H1 (cell line): Measurements from ENCODE around the gene NFATC1. TPM values are rescaled to one million over a fixed set of nuclear protein-coding genes. Genes with fewer than 3 reads are reported as not detected.

Experiments
- CTCF ChIA-PET: fragments of 300-600 bp; sonication (Branson Sonifier 250); formaldehyde crosslinking; loops from one replicate; lab custom pipeline; 2021; ENCODE audit not compliant: partially characterized antibody; lab: Charles Lee
- POLR2A ChIA-PET: fragments of 300-600 bp; sonication (Branson Sonifier 250); formaldehyde crosslinking; loops from one replicate; lab custom pipeline; 2021; ENCODE audit warnings: inconsistent platforms; ENCODE audit not compliant: partially characterized antibody; lab: Charles Lee
- DNase-seq, 2 experiments: peaks; one replicate each; pipeline versions ENCODE4 v3.0.0 to v3.0.0-alpha.2; 2010 to 2022; ENCODE audit warnings: low spot score in 2 of 2, low read depth in 1 of 2, mixed read lengths in 1 of 2
- FAIRE-seq: peaks from 2 replicates; lab custom pipeline; 2011; peaks lifted over from hg19 to GRCh38; lab: Jason Lieb, UNC
- H2AFZ ChIP-seq: 2 replicates; pipeline ENCODE4 v1.8.1; 2012; ENCODE audit warnings: low read length, inconsistent platforms
- H2AK5ac ChIP-seq: 2 replicates; pipeline ENCODE4 v1.6.1; 2013; ENCODE audit warnings: low read depth, low read length
- H2BK120ac ChIP-seq: replicated peaks from 2 replicates; pipeline ENCODE3; 2013; ENCODE audit warnings: low read depth, low read length, inconsistent platforms
- H2BK12ac ChIP-seq: 2 replicates; pipeline ENCODE4 v1.6.1; 2013; ENCODE audit warnings: low read depth, low read length
- H2BK15ac ChIP-seq: 2 replicates; pipeline ENCODE4 v1.6.1; 2013; ENCODE audit warnings: low read length
- H2BK20ac ChIP-seq: 2 replicates; pipeline ENCODE4 v1.6.1; 2013; ENCODE audit warnings: low read length
- H2BK5ac ChIP-seq: 2 replicates; pipeline ENCODE4 v1.6.1; 2013; ENCODE audit warnings: low read depth, low read length
- H3K14ac ChIP-seq: 2 replicates; pipeline ENCODE4 v1.6.1; 2013; ENCODE audit warnings: inconsistent platforms; ENCODE audit not compliant: insufficient read length
- H3K18ac ChIP-seq: 2 replicates; pipeline ENCODE4 v1.6.1; 2013; ENCODE audit warnings: low read length; ENCODE audit errors: extremely low read depth
- H3K23ac ChIP-seq: 2 replicates; pipeline ENCODE4 v1.6.1; 2013; ENCODE audit warnings: inconsistent platforms; ENCODE audit not compliant: insufficient read length
- H3K23me2 ChIP-seq: 2 replicates; pipeline ENCODE4 v1.6.1; 2013; ENCODE audit warnings: low read depth, low read length
- H3K27ac ChIP-seq: 2 replicates; pipeline ENCODE4 v1.6.1; 2011; ENCODE audit warnings: low read depth, low read length, inconsistent platforms
- H3K27me3 ChIP-seq, 4 experiments: replicated peaks in 1 of 4; 1 replicate in 1 of 4; 2 replicates in 3 of 4; pipeline versions ENCODE4 v1.6.1 to v1.8.1; 2011 to 2013; ENCODE audit warnings: low read length in 3 of 4, mild to moderate bottlenecking in 3 of 4, inconsistent platforms in 2 of 4, mixed read lengths in 2 of 4, moderate library complexity in 1 of 4; ENCODE audit not compliant: control insufficient read depth in 3 of 4, insufficient read depth in 3 of 4; ENCODE audit errors: extremely low read depth in 1 of 4
- H3K36me3 ChIP-seq, 4 experiments: 2 replicates each; pipeline versions ENCODE4 v1.6.1 to v1.8.1; 2011 to 2013; ENCODE audit warnings: mild to moderate bottlenecking in 4 of 4, low read length in 3 of 4, moderate library complexity in 2 of 4, control low read depth in 1 of 4, inconsistent platforms in 1 of 4; ENCODE audit not compliant: insufficient read depth in 4 of 4, control insufficient read depth in 2 of 4
- H3K4ac ChIP-seq: replicated peaks from 2 replicates; pipeline ENCODE3; 2013; ENCODE audit warnings: low read length, low read depth, mixed read lengths, inconsistent platforms; ENCODE audit not compliant: insufficient read length
- H3K4me1 ChIP-seq, 4 experiments: replicated peaks in 1 of 4; 1 replicate in 1 of 4; 2 replicates in 3 of 4; pipeline versions ENCODE4 v1.6.1 to v1.8.1; 2011 to 2013; ENCODE audit warnings: low read length in 3 of 4, inconsistent platforms in 2 of 4, mixed read lengths in 1 of 4; ENCODE audit not compliant: insufficient read depth in 4 of 4, control insufficient read depth in 3 of 4
- H3K4me2 ChIP-seq, 2 experiments: 2 replicates each; pipeline versions ENCODE4 v1.6.1 to v1.8.1; 2011 to 2013; ENCODE audit warnings: low read depth in 2 of 2, low read length in 2 of 2, control low read depth in 1 of 2, inconsistent platforms in 1 of 2, mild to moderate bottlenecking in 1 of 2; ENCODE audit not compliant: insufficient read depth in 1 of 2
- H3K4me3 ChIP-seq, 4 experiments: fragments of 200-600, 300-600 bp in 1 of 4; sonication (generic), shearing (Covaris generic), sonication (Bioruptor Twin) in 1 of 4; 2 replicates each; pipeline versions ENCODE4 v1.5.1 to v1.8.1; 2011 to 2016; ENCODE audit warnings: low read length in 4 of 4, low read depth in 3 of 4, control low read depth in 2 of 4, inconsistent platforms in 2 of 4, mild to moderate bottlenecking in 2 of 4, mixed read lengths in 1 of 4, moderate library complexity in 1 of 4; ENCODE audit not compliant: insufficient read depth in 2 of 4; ENCODE audit errors: extremely low read depth in 1 of 4
- H3K56ac ChIP-seq: replicated peaks from 2 replicates; pipeline ENCODE3; 2013; ENCODE audit warnings: low read depth, mild to moderate bottlenecking, mixed read lengths, low read length, inconsistent platforms; ENCODE audit not compliant: insufficient read length
- H3K79me1 ChIP-seq: 2 replicates; pipeline ENCODE4 v1.6.1; 2013; ENCODE audit warnings: low read depth, low read length, control low read depth
- H3K79me2 ChIP-seq, 2 experiments: 2 replicates each; pipeline versions ENCODE4 v1.6.1 to v1.8.1; 2012 to 2013; ENCODE audit warnings: low read length in 2 of 2, mild to moderate bottlenecking in 2 of 2, inconsistent platforms in 1 of 2; ENCODE audit not compliant: insufficient read depth in 2 of 2, control insufficient read depth in 1 of 2
- H3K9ac ChIP-seq, 4 experiments: replicated peaks in 1 of 4; 1 replicate in 1 of 4; 2 replicates in 3 of 4; pipeline versions ENCODE4 v1.6.1 to v1.8.1; 2011 to 2013; ENCODE audit warnings: low read depth in 3 of 4, low read length in 3 of 4, control low read depth in 2 of 4, mild to moderate bottlenecking in 2 of 4, moderate library complexity in 2 of 4, inconsistent platforms in 1 of 4; ENCODE audit errors: extremely low read depth in 1 of 4
- H3K9me3 ChIP-seq, 2 experiments: 2 replicates each; pipeline versions ENCODE4 v1.6.1 to v1.8.1; 2012 to 2013; ENCODE audit warnings: mild to moderate bottlenecking in 2 of 2, moderate library complexity in 2 of 2, control low read depth in 1 of 2, inconsistent platforms in 1 of 2, low read depth in 1 of 2, low read length in 1 of 2, mixed read lengths in 1 of 2; ENCODE audit not compliant: insufficient read depth in 2 of 2
- H4K20me1 ChIP-seq, 2 experiments: replicated peaks in 1 of 2; 2 replicates each; pipeline versions ENCODE3 to v1.8.1; 2011 to 2013; ENCODE audit warnings: inconsistent platforms in 2 of 2, low read length in 2 of 2, mild to moderate bottlenecking in 1 of 2; ENCODE audit not compliant: insufficient read depth in 2 of 2, control insufficient read depth in 1 of 2
- H4K5ac ChIP-seq: 2 replicates; pipeline ENCODE4 v1.6.1; 2013; ENCODE audit warnings: low read length, low read depth, mixed read lengths, inconsistent platforms; ENCODE audit not compliant: insufficient read length
- H4K8ac ChIP-seq: 2 replicates; pipeline ENCODE4 v1.8.0; 2013; ENCODE audit warnings: mild to moderate bottlenecking, moderate library complexity, low read length, inconsistent platforms; ENCODE audit not compliant: insufficient read depth; ENCODE audit errors: extremely low read depth
- H4K91ac ChIP-seq: replicated peaks from 2 replicates; pipeline ENCODE3; 2013; ENCODE audit warnings: low read length, mixed read lengths, inconsistent platforms; ENCODE audit not compliant: insufficient read length
- BACH1 ChIP-seq: IDR thresholded peaks from 2 replicates; pipeline ENCODE4 v1.6.1; 2012; ENCODE audit warnings: low read length, improper control_type of control experiment
- BRCA1 ChIP-seq: IDR thresholded peaks from 2 replicates; pipeline ENCODE4 v1.6.1; 2012; ENCODE audit warnings: low read depth, low read length, improper control_type of control experiment
- CBX5 ChIP-seq: fragments of 300-800, 300-1000 bp; sonication (generic); IDR thresholded peaks from 2 replicates; pipeline ENCODE4 v1.7.1; 2016; ENCODE audit warnings: antibody characterized with exemption, low read length, low read depth
- CEBPB ChIP-seq: IDR thresholded peaks from 2 replicates; pipeline ENCODE4 v1.6.1; 2012; ENCODE audit warnings: low read depth, low read length
- CTBP2 ChIP-seq: IDR thresholded peaks from 2 replicates; pipeline ENCODE4 v1.7.0; 2011; ENCODE audit warnings: borderline replicate concordance, mild to moderate bottlenecking, moderate library complexity, mixed read lengths, low read length; ENCODE audit not compliant: insufficient read depth, insufficient read length
- EGR1 ChIP-seq: IDR thresholded peaks from 2 replicates; pipeline ENCODE4 v1.6.1; 2011; ENCODE audit warnings: low read depth, low read length, borderline replicate concordance
- EZH2 ChIP-seq: fragments of 200-600 bp; sonication (generic); IDR thresholded peaks from 2 replicates; pipeline ENCODE4 v1.7.1; 2012; ENCODE audit warnings: low read depth, mild to moderate bottlenecking, moderate library complexity, low read length, inconsistent platforms; ENCODE audit not compliant: severe bottlenecking
- JUN ChIP-seq: IDR thresholded peaks from 2 replicates; pipeline ENCODE4 v1.6.1; 2011; ENCODE audit warnings: low read depth, mild to moderate bottlenecking, improper control_type of control experiment, low read length
- POU5F1 ChIP-seq: IDR thresholded peaks from 2 replicates; pipeline ENCODE4 v1.6.1; 2011; ENCODE audit warnings: low read depth, mild to moderate bottlenecking, low read length, moderate library complexity
- SAP30 ChIP-seq: fragments of 300-600 bp; sonication (generic); IDR thresholded peaks from 2 replicates; pipeline ENCODE4 v1.7.1; 2012; ENCODE audit warnings: low read length, moderate library complexity, mild to moderate bottlenecking, inconsistent platforms; ENCODE audit not compliant: insufficient read depth, insufficient replicate concordance
- SIRT6 ChIP-seq: IDR thresholded peaks from one replicate; pipeline ENCODE4 v1.7.1; 2012; ENCODE audit warnings: low read length, inconsistent platforms
- WGBS, 2 experiments: shearing (Covaris generic) in 1 of 2; methylation state at CpG; one replicate each; pipeline versions ENCODE4 v1.1.6 to v1.1.7; 2013 to 2015; ENCODE audit warnings: low lambda C conversion rate in 2 of 2, mixed read lengths in 2 of 2, inconsistent platforms in 1 of 2, low coverage in 1 of 2, missing lambda C conversion rate in 1 of 2; ENCODE audit not compliant: insufficient replicate concordance in 2 of 2, insufficient coverage in 1 of 2, insufficient read length in 1 of 2; ENCODE audit errors: extremely low coverage in 1 of 2, missing lambda C conversion rate in 1 of 2; 5-methylcytosine and 5-hydroxymethylcytosine counted together
- polyA plus RNA-seq, 7 experiments: library from polyadenylated mRNA; depleted of rRNA in 3 of 7; stranded (reverse) in 5 of 7; unstranded in 2 of 7; fragments of >200 nt in 5 of 7; fragments of 200-250 nt in 2 of 7; gene quantifications; 1 replicate in 5 of 7; 2 replicates in 1 of 7; 4 replicates in 1 of 7; pipeline versions ENCODE4 v1.2.1 to v1.2.3, GENCODE V29; 2011 to 2013; ENCODE audit warnings: missing spikeins in 2 of 7, mixed read lengths in 2 of 7
- total RNA-seq: library from RNA; stranded (reverse); fragmentation: NEBNext Ultra II Directional; extraction: Animal tissue kit (Norgen Biotek cat#: 25700); gene quantifications from 2 replicates; pipeline ENCODE4 v1.2.1, GENCODE V29; 2021
- TF ChIP-seq, protein P1 (sequence below): IDR thresholded peaks from 2 replicates; pipeline ENCODE4 v1.6.1; 2012; ENCODE audit warnings: low read length, inconsistent platforms

Gene NFATC1
- total and polyA plus RNA-seq, 2 of the 8 experiments (the other 6 are each of a cell fraction or from before 2014, with no cell fraction given), result 2.0 to 6.6 TPM

DNA sequence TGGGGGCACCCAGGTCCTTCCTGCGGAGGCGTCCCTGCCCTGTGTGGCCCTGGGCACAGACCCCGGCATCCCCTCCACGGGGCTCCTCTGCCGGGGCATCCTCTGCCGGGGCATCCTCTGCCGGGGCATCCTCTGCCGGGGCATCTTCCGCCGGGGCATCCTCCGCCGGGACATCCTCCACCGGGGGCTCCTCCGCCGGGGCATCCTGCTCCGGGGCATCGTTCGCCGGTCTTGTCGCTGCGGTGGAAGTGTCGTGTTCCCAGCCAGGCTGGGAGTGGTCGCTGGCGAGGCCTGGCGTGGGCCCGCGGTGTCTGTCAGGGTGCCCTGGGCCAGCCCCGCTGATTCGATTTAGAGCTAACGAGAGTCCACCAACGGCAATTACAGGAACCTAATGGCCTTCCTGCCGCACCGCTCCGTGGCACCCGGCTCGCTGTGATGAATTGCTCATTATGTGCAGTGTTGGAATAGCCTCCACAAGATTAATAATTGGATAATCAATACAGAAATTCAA, 115.1 kb downstream of the NFATC1 start:
- H3K14ac ChIP-seq, result no peak overlapping the region
- ChIA-PET POLR2A (no interaction called here), CTCF (interaction anchor here (0.9 to 1.6 kb wide), 2 partner anchors 24 to 157 kb away, joined by 3 read pairs; no protein-coding TSS in a partner anchor)
- H2BK15ac ChIP-seq, result no peak overlapping the region
- H2BK20ac ChIP-seq, result no peak overlapping the region
- no peak overlapping the region for H3K18ac ChIP-seq
- H3K79me1 ChIP-seq, result no peaks in the 10 kb centered on the region
- 93% methylated on average over 29 of the region's 36 CpGs; no CpG with 5 or more reads in 1 of the 2 experiments for WGBS, 2 experiments
- H2BK5ac ChIP-seq, result no peak overlapping the region
- H3K4me2 ChIP-seq, result no peak overlapping the region
- H4K20me1 ChIP-seq, result no peaks in the 10 kb centered on the region
- H4K8ac ChIP-seq, result no peak overlapping the region
- H3K23ac ChIP-seq, result no peak overlapping the region
- no peaks in the 10 kb centered on the region for H3K23me2 ChIP-seq
- no peak overlapping the region for H3K4me3 ChIP-seq
- H3K36me3 ChIP-seq, result no peaks in the 10 kb centered on the region
- H4K91ac ChIP-seq, result no peak overlapping the region
- DNase-seq (no peak), FAIRE-seq (no peak)
- H3K9ac ChIP-seq, result no peak overlapping the region
- H2BK120ac ChIP-seq, result no peak overlapping the region
- H3K56ac ChIP-seq, result no peak overlapping the region
- H3K79me2 ChIP-seq, result no peaks in the 10 kb centered on the region
- no peak overlapping the region for H2AFZ ChIP-seq
- no peak overlapping the region for H3K4ac ChIP-seq
- no peak overlapping the region for H2AK5ac ChIP-seq
- no peak overlapping the region for H2BK12ac ChIP-seq
- H3K27ac ChIP-seq, result no peak overlapping the region
- peaks cover 0 to 3% of the 10 kb centered on the region in 2 experiments; a peak in 1 of 4 replicates for H3K9me3 ChIP-seq
- peaks cover 0 to 15% (median 11%) of the 10 kb centered on the region in 4 experiments; a peak in 4 of 7 replicates for H3K27me3 ChIP-seq
- peaks cover 0 to 13% (median 9%) of the 10 kb centered on the region in 4 experiments; a peak in 5 of 7 replicates for H3K4me1 ChIP-seq
- H4K5ac ChIP-seq, result no peak overlapping the region
- TF ChIP-seq JUN (no peak), BACH1 (no peak), CEBPB (no peak), EGR1 (no peak), POU5F1 (no peak), BRCA1 (no peak), SIRT6 (no peak), CBX5 (no peak), CTBP2 (no peak), SAP30 (no peak), EZH2 (no peak)
- TF ChIP-seq, protein P1, sequence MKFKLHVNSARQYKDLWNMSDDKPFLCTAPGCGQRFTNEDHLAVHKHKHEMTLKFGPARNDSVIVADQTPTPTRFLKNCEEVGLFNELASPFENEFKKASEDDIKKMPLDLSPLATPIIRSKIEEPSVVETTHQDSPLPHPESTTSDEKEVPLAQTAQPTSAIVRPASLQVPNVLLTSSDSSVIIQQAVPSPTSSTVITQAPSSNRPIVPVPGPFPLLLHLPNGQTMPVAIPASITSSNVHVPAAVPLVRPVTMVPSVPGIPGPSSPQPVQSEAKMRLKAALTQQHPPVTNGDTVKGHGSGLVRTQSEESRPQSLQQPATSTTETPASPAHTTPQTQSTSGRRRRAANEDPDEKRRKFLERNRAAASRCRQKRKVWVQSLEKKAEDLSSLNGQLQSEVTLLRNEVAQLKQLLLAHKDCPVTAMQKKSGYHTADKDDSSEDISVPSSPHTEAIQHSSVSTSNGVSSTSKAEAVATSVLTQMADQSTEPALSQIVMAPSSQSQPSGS, result no peak
